Mesenchymal stem cell (in vitro differentiated cells and primary cell): ENCODE measurements around the gene CHST1.

Experiments used
- DNase-seq: peaks from one replicate; pipeline ENCODE4 v3.0.0-alpha.2; 2013
- H2AFZ ChIP-seq: one replicate; pipeline ENCODE4 v1.6.1; 2013; ENCODE audit warnings: low read depth, mild to moderate bottlenecking, control low read depth, inconsistent platforms, low read length, moderate library complexity
- H2AK5ac ChIP-seq: 2 replicates; pipeline ENCODE4 v1.6.1; 2013; ENCODE audit warnings: low read length, moderate library complexity, mild to moderate bottlenecking, inconsistent platforms; ENCODE audit not compliant: severe bottlenecking
- H2BK120ac ChIP-seq: one replicate; pipeline ENCODE4 v1.6.1; 2013; ENCODE audit warnings: low read depth, mild to moderate bottlenecking, inconsistent platforms, low read length, moderate library complexity
- H2BK12ac ChIP-seq, 2 experiments: one replicate each; pipeline ENCODE4 v1.6.1; 2013; ENCODE audit warnings: inconsistent platforms in 2 of 2, low read length in 2 of 2, mild to moderate bottlenecking in 2 of 2, moderate library complexity in 2 of 2, control low read depth in 1 of 2
- H2BK15ac ChIP-seq: one replicate; pipeline ENCODE4 v1.6.1; 2013; ENCODE audit warnings: mild to moderate bottlenecking, low read depth, inconsistent platforms; ENCODE audit not compliant: poor library complexity, severe bottlenecking
- H2BK5ac ChIP-seq: 2 replicates; pipeline ENCODE4 v1.6.1; 2013; ENCODE audit warnings: low read depth, mild to moderate bottlenecking, low read length, control low read depth, inconsistent platforms; ENCODE audit not compliant: poor library complexity, severe bottlenecking
- H3K14ac ChIP-seq, 2 experiments: one replicate each; pipeline ENCODE4 v1.6.1; 2013; ENCODE audit warnings: inconsistent platforms in 2 of 2, low read length in 2 of 2, control low read depth in 1 of 2, mild to moderate bottlenecking in 1 of 2, moderate library complexity in 1 of 2
- H3K18ac ChIP-seq, 2 experiments: one replicate each; pipeline ENCODE4 v1.6.1; 2013; ENCODE audit warnings: inconsistent platforms in 2 of 2, low read length in 2 of 2, control low read depth in 1 of 2, low read depth in 1 of 2, mild to moderate bottlenecking in 1 of 2
- H3K23ac ChIP-seq, 2 experiments: one replicate each; pipeline ENCODE4 v1.6.1; 2013; ENCODE audit warnings: inconsistent platforms in 2 of 2, low read length in 2 of 2, mild to moderate bottlenecking in 2 of 2, moderate library complexity in 2 of 2, control low read depth in 1 of 2
- H3K27ac ChIP-seq: 2 replicates; pipeline ENCODE4 v1.5.1; 2013; ENCODE audit warnings: mild to moderate bottlenecking, moderate library complexity, low read length, control low read depth, inconsistent platforms; ENCODE audit not compliant: poor library complexity, severe bottlenecking
- H3K27me3 ChIP-seq, 2 experiments: 2 replicates each; pipeline versions ENCODE4 v1.6.1 to v1.7.0; 2013; ENCODE audit warnings: low read length in 2 of 2, mild to moderate bottlenecking in 2 of 2, moderate library complexity in 2 of 2, control low read depth in 1 of 2, inconsistent platforms in 1 of 2; ENCODE audit not compliant: control insufficient read depth in 1 of 2, insufficient read depth in 1 of 2
- H3K36me3 ChIP-seq, 2 experiments: 2 replicates each; pipeline versions ENCODE4 v1.6.1 to v1.7.0; 2013; ENCODE audit warnings: low read length in 2 of 2, control low read depth in 1 of 2, inconsistent platforms in 1 of 2, low read depth in 1 of 2, mild to moderate bottlenecking in 1 of 2; ENCODE audit not compliant: insufficient read depth in 2 of 2, control insufficient read depth in 1 of 2
- H3K4ac ChIP-seq, 2 experiments: one replicate each; pipeline ENCODE4 v1.6.1; 2013; ENCODE audit warnings: inconsistent platforms in 2 of 2, low read length in 2 of 2, mild to moderate bottlenecking in 2 of 2, moderate library complexity in 2 of 2, control low read depth in 1 of 2, low read depth in 1 of 2
- H3K4me1 ChIP-seq: 2 replicates; pipeline ENCODE4 v1.6.1; 2013; ENCODE audit warnings: low read depth, low read length, control low read depth; ENCODE audit not compliant: control insufficient read depth, insufficient read depth
- H3K4me2 ChIP-seq: 2 replicates; pipeline ENCODE4 v1.6.1; 2013; ENCODE audit warnings: low read length, mild to moderate bottlenecking, inconsistent platforms; ENCODE audit not compliant: poor library complexity, severe bottlenecking
- H3K4me3 ChIP-seq, 2 experiments: 2 replicates each; pipeline versions ENCODE4 v1.5.1 to v1.7.0; 2013; ENCODE audit warnings: low read length in 2 of 2, mild to moderate bottlenecking in 2 of 2, control low read depth in 1 of 2, low read depth in 1 of 2; ENCODE audit not compliant: insufficient read depth in 1 of 2
- H3K79me1 ChIP-seq: replicated peaks from 2 replicates; pipeline ENCODE4 v1.6.1; 2013; ENCODE audit warnings: mild to moderate bottlenecking, control low read depth, low read length, inconsistent platforms; ENCODE audit not compliant: poor library complexity, severe bottlenecking
- H3K9ac ChIP-seq: 2 replicates; pipeline ENCODE4 v1.7.0; 2013; ENCODE audit warnings: mild to moderate bottlenecking, low read length, moderate library complexity
- H3K9me3 ChIP-seq: 2 replicates; pipeline ENCODE4 v1.7.0; 2013; ENCODE audit warnings: mild to moderate bottlenecking, low read length; ENCODE audit not compliant: control insufficient read depth
- H4K8ac ChIP-seq: one replicate; pipeline ENCODE4 v1.6.1; 2013; ENCODE audit warnings: inconsistent platforms, mild to moderate bottlenecking, low read length, moderate library complexity
- H4K91ac ChIP-seq: one replicate; pipeline ENCODE4 v1.6.1; 2013; ENCODE audit warnings: mild to moderate bottlenecking, low read length, inconsistent platforms
- WGBS: methylation state at CpG from one replicate; pipeline ENCODE4 v1.1.7; 2013; ENCODE audit warnings: mixed read lengths; 5-methylcytosine and 5-hydroxymethylcytosine counted together

The CHST1 gene

GRCh38 chr11:45646275-45646927, 19.0 kb downstream of the CHST1 start:
- Histone ChIP-seq H3K4me1 (no peaks in the 10 kb centered on the region), H3K27me3 (peaks cover 12 to 39% of the 10 kb centered on the region in 2 experiments), H3K4me2 (no peak overlapping the region), H3K79me1 (no peaks in the 10 kb centered on the region), H4K91ac (no peak overlapping the region), H3K36me3 (peaks cover 0 to 20% of the 10 kb centered on the region in 2 experiments), H2AK5ac (no peak overlapping the region), H3K23ac (no peak overlapping the region), H4K8ac (no peak overlapping the region), H3K18ac (no peak overlapping the region), H3K14ac (no peak overlapping the region), H2BK12ac (no peak overlapping the region), H3K4ac (no peak overlapping the region), H3K4me3 (no peak overlapping the region), H2BK120ac (no peak overlapping the region), H2BK5ac (no peak overlapping the region), H3K27ac (no peak overlapping the region), H2AFZ (no peak overlapping the region), H3K9ac (no peak overlapping the region), H2BK15ac (no peak overlapping the region), H3K9me3 (no peaks in the 10 kb centered on the region)
- WGBS, result 89% methylated on average over 1 of the region's 1 CpG
- peak; percentile 46 for DNase-seq

- Histone ChIP-seq H3K4me3 (no peak overlapping the region), H4K91ac (no peak overlapping the region), H2BK120ac (no peak overlapping the region), H3K27ac (no peak overlapping the region), H3K79me1 (no peaks in the 10 kb centered on the region), H3K4me1 (no peaks in the 10 kb centered on the region), H2BK12ac (no peak overlapping the region), H3K18ac (no peak overlapping the region), H3K27me3 (peaks cover 12 to 46% of the 10 kb centered on the region in 2 experiments), H2AFZ (no peak overlapping the region), H3K4me2 (no peak overlapping the region), H4K8ac (no peak overlapping the region), H2BK15ac (no peak overlapping the region), H3K9ac (no peak overlapping the region), H3K4ac (no peak overlapping the region), H3K23ac (no peak overlapping the region), H3K9me3 (no peaks in the 10 kb centered on the region), H3K14ac (no peak overlapping the region), H2BK5ac (no peak overlapping the region), H3K36me3 (peaks cover 0 to 9% of the 10 kb centered on the region in 2 experiments), H2AK5ac (no peak overlapping the region)
- DNase-seq, result no peak
- 87% methylated on average over 10 of the region's 10 CpGs for WGBS
Observed at GRCh38 chr11:45644981-45645889, 20.2 kb downstream of the CHST1 start.

DNA sequence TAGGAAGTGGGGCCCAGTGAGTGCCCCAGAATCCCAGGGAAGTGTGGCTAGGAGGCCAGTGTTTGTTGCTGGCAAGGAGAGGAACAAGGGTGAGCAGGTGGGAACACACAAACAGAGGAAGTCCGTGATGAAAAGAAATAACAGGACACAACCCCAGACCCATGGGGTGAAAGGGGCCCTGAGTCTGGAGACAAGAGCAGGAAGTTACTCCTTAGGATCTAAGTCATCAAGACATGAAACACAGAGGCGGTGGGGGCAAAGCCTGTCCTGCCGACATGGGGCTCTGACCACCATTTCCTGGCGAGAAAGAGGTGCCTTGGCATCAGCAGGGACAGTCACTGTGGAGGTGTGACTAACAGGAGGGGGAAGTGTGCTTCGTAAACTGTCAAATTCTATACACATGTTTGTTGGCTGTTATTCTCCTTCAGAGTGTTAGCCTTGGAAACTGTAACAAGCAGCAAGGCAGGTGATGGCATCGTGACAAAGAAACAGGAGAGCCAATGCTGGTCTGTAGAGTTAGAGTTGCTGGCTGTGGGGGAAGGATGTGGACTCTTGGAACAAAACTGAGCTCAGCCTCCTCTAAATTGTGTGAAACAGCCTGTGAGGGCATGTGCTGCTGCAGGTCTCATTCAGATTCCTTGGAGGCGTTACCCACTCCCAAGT, 21.7 kb downstream of the CHST1 start:
- Histone ChIP-seq H2AFZ (no peak overlapping the region), H2BK12ac (no peak overlapping the region), H4K91ac (no peak overlapping the region), H3K18ac (no peak overlapping the region), H2BK120ac (no peak overlapping the region), H2BK15ac (no peak overlapping the region), H3K4me2 (no peak overlapping the region), H2BK5ac (no peak overlapping the region), H3K23ac (no peak overlapping the region), H3K9me3 (peaks cover 2% of the 10 kb centered on the region), H3K4ac (no peak overlapping the region), H3K27ac (no peak overlapping the region), H3K9ac (no peak overlapping the region), H4K8ac (no peak overlapping the region), H2AK5ac (no peak overlapping the region), H3K36me3 (no peaks in the 10 kb centered on the region), H3K27me3 (peaks cover 12 to 51% of the 10 kb centered on the region in 2 experiments), H3K4me1 (no peaks in the 10 kb centered on the region), H3K14ac (no peak overlapping the region), H3K4me3 (no peak overlapping the region), H3K79me1 (no peaks in the 10 kb centered on the region)
- 56% methylated on average over 7 of the region's 7 CpGs for WGBS
- no peak for DNase-seq

- 75% methylated on average over 2 of the region's 2 CpGs for WGBS
- Histone ChIP-seq H3K14ac (no peak overlapping the region), H3K27ac (no peak overlapping the region), H2BK5ac (no peak overlapping the region), H4K8ac (no peak overlapping the region), H3K18ac (no peak overlapping the region), H3K23ac (no peak overlapping the region), H3K36me3 (no peaks in the 10 kb centered on the region), H2BK12ac (no peak overlapping the region), H3K4ac (no peak overlapping the region), H3K9ac (no peak overlapping the region), H3K79me1 (no peaks in the 10 kb centered on the region), H3K9me3 (peaks cover 11% of the 10 kb centered on the region), H3K4me2 (no peak overlapping the region), H3K4me3 (no peak overlapping the region), H2BK120ac (no peak overlapping the region), H2BK15ac (no peak overlapping the region), H2AK5ac (no peak overlapping the region), H4K91ac (no peak overlapping the region), H3K4me1 (no peaks in the 10 kb centered on the region), H3K27me3 (peaks cover 20 to 59% of the 10 kb centered on the region in 2 experiments), H2AFZ (no peak overlapping the region)
- no peak for DNase-seq
Observed at GRCh38 chr11:45641961-45642360, 23.5 kb downstream of the CHST1 start.
